BE2C (cell line): ENCODE measurements around the gene SRCIN1.

Source experiments
- DNase-seq: peaks from one replicate; pipeline ENCODE4 v3.0.0-alpha.2; 2020
- H3K27me3 ChIP-seq: fragments of 250-450 bp; sonication (Bioruptor Pico); 2 replicates; pipeline ENCODE4 v1.5.1; 2020; ENCODE audit warnings: mild to moderate bottlenecking
- H3K36me3 ChIP-seq: fragments of 250-450 bp; sonication (Bioruptor Pico); 2 replicates; pipeline ENCODE4 v1.5.1; 2020; ENCODE audit warnings: mild to moderate bottlenecking
- H3K4me1 ChIP-seq: fragments of 250-450 bp; sonication (Bioruptor Pico); 2 replicates; pipeline ENCODE4 v1.5.1; 2020
- H3K4me3 ChIP-seq: 2 replicates; pipeline ENCODE4 v1.5.1; 2011; ENCODE audit warnings: low read depth, low read length
- H3K9me3 ChIP-seq: fragments of 250-450 bp; sonication (Bioruptor Pico); 2 replicates; pipeline ENCODE4 v1.5.1; 2020
- CTCF ChIP-seq: IDR thresholded peaks from 2 replicates; pipeline ENCODE4 v1.5.1; 2012; ENCODE audit warnings: mild to moderate bottlenecking, low read depth, low read length

SRCIN1 gene

GRCh38 chr17:38542286-38542685 lies 63.5 kb downstream of the SRCIN1 start:
- no peaks in the 10 kb centered on the region for H3K4me1 ChIP-seq
- H3K36me3 ChIP-seq = no peaks in the 10 kb centered on the region
- H3K4me3 ChIP-seq = no peak overlapping the region
- TF ChIP-seq CTCF = no peak
- no peaks in the 10 kb centered on the region for H3K9me3 ChIP-seq
- DNase-seq = no peak
- H3K27me3 ChIP-seq = no peaks in the 10 kb centered on the region

DNA sequence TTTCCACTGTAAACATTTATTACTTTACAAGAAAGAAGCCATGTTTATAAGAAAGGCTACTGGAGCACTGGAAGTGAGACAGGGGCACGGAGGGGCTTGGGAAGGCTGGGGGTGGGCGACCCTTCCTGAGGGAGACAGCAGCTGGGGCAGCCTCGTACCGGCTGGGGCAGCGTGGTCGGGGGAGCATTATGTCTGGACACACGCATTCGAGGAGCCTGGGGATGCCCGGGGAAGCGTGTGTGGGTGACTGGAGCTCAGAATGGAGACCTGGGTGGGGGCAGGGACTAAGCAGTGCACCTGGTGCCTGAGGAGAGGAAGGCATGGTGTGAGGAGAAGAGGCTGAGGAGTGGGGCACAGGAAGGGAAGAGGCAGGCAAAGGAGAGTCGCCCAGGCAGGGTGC lies 64.5 kb downstream of the SRCIN1 start:
- Histone ChIP-seq H3K4me3 (no peak overlapping the region), H3K27me3 (no peaks in the 10 kb centered on the region), H3K36me3 (no peaks in the 10 kb centered on the region), H3K4me1 (no peaks in the 10 kb centered on the region), H3K9me3 (no peaks in the 10 kb centered on the region)
- DNase-seq = no peak
- no peak for TF ChIP-seq CTCF

DNA sequence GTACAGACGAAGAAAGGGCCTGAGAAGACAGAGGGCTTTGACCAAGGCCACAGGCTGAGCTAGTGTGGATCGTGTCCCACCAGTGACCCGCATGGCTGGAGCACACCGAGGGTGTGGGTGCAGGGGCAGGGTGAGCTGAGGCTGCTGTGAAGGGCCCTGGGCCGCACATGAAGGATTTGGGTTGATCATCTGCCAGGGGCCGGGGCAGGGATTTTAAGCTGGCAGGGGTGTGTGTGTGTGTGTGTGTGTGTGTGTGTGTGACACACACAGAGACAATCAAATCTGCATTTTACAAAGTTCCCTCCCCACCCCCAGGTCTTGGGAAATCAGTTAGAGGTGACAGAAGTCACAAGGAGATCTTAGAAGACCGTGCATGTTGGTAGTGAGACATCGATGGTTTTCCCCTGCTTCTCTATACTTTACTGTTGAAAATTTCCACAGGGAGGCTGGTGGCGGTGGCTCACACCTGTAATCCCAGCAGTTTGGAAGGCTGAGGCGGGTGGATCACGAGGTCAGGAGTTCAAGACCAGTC lies 65.2 kb downstream of the SRCIN1 start:
- DNase-seq = no peak
- Histone ChIP-seq H3K36me3 (no peaks in the 10 kb centered on the region), H3K4me1 (no peaks in the 10 kb centered on the region), H3K27me3 (no peaks in the 10 kb centered on the region), H3K4me3 (no peak overlapping the region), H3K9me3 (no peaks in the 10 kb centered on the region)
- TF ChIP-seq CTCF = no peak

DNA sequence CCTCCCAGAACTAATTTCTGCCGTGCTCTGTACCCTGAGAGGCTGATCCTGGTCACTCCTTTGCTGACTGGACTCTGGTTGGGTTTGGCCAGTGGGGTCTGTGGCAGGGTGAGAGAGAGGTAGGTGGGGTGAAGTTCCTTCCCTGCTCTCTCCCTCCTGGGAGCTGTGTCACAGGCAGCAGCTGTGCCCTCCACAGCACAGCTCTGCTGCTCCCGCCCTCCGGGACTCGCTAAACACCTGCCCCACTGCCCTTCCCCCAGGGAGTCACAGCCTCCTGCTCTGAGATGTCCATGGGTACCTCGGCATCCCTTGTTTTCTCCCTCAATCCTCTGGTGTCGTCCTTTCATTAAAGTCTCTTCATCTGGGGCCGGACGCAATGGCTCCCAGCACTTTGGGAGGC lies 66.4 kb downstream of the SRCIN1 start:
- Histone ChIP-seq H3K4me3 (no peak overlapping the region), H3K4me1 (no peaks in the 10 kb centered on the region), H3K9me3 (no peaks in the 10 kb centered on the region), H3K27me3 (no peaks in the 10 kb centered on the region), H3K36me3 (no peaks in the 10 kb centered on the region)
- TF ChIP-seq CTCF = no peak
- no peak for DNase-seq

DNA sequence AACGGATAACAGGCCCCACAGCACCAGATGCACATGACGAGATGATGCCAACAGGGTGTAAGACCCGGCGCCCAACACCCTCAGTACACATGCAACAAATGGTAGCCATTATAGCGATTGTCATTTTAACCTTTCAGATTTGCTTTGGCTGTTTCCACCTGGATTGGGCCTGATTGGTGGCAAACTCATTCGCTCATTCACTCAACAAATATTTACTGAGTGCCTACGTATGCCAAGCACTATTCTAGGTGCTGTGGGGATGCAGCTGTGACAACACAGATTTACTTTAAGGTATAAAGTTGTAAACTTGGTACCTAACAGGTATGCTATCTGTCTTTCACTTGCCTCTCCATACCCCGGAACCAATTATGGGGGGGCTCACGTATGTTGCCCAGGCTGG lies 66.8 kb downstream of the SRCIN1 start:
- no peaks in the 10 kb centered on the region for H3K4me1 ChIP-seq
- TF ChIP-seq CTCF = no peak
- DNase-seq = no peak
- no peaks in the 10 kb centered on the region for H3K27me3 ChIP-seq
- H3K36me3 ChIP-seq = no peaks in the 10 kb centered on the region
- no peak overlapping the region for H3K4me3 ChIP-seq
- H3K9me3 ChIP-seq = no peaks in the 10 kb centered on the region

DNA sequence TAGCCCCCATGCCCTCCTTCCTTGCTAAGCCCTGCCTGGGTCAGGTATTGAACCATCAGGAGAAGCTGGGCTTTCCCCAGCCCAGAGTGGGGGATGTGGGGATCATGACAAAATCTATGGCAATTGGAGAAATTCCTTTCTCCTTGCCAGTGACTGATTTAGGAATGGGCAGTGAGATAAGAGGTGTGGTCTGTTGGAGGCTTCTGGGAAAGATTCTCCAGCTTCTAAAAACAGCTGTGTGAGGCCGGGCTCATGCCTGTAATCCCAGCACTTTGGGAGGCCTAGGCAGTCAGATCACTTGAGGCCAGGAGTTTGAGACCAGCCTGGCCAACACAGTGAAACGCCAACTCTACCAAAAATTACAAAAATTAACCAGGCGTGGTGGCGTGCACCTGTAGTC lies 69.1 kb downstream of the SRCIN1 start:
- no peak for TF ChIP-seq CTCF
- H3K27me3 ChIP-seq = no peaks in the 10 kb centered on the region
- no peak overlapping the region for H3K4me3 ChIP-seq
- no peaks in the 10 kb centered on the region for H3K9me3 ChIP-seq
- DNase-seq = no peak
- no peaks in the 10 kb centered on the region for H3K36me3 ChIP-seq
- no peaks in the 10 kb centered on the region for H3K4me1 ChIP-seq
